ENCODE results near the gene OR5J2. TPM values are rescaled to one million over a fixed set of nuclear protein-coding genes. Genes with fewer than 3 reads are reported as not detected.
"Not testable (repeated sequence)": the region's sequence is repeated elsewhere in the genome, so short reads cannot be mapped to it uniquely, and the experiment has no call there.

Gene OR5J2
- polyA plus RNA-seq (2013, experiment 1 of 2) = not detected
- not detected for polyA plus RNA-seq (2013, experiment 2 of 2)

DNA sequence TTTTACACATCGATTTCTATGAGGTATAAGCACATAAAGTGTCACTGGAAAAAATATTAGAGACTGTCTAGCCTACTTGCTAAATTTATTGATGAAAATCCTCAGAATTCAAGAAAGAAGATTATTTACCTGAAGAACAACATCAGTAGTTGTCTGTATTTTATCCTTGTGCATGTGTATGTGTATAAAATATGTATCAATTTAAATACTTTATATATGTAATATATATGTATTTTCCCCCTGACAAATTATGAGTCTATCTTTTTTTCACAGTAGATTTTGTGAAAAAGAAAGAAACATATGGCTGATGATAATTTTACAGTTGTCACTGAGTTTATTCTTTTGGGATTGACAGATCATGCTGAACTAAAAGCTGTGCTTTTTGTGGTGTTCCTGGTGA, at the start of gene OR5J2:
OR5J2 (plus strand) TSS at position 301 of the 400 bp plus-strand sequence; CDS start at position 301, 0 bp downstream.
- Histone ChIP-seq H2AK5ac (ENCODE audit: low read depth, low read length) (no peak within 1 kb of the TSS), H2BK12ac (ENCODE audit: low read length) (no peak within 1 kb of the TSS), H3K36me3 (replicated peaks in 1 of 2; ENCODE audit: control insufficient read depth in 2 of 2, insufficient read depth in 2 of 2, low read length in 2 of 2) (no peaks in the 10 kb centered on the region), H3K4me2 (ENCODE audit: insufficient read depth, low read length, poor library complexity, severe bottlenecking) (no peak within 1 kb of the TSS), H2BK120ac (ENCODE audit: low read depth, low read length) (no peak within 1 kb of the TSS), H3K18ac (ENCODE audit: low read length) (no peak within 1 kb of the TSS), H3K9me3 (replicated peaks in 1 of 2; ENCODE audit: control insufficient read depth in 2 of 2, insufficient read depth in 1 of 2, low read depth in 1 of 2, low read length in 2 of 2) (peaks cover 0 to 4% of the 10 kb centered on the region in 2 donors), H2BK15ac (ENCODE audit: low read length) (no peak within 1 kb of the TSS), H4K8ac (ENCODE audit: low read depth, low read length) (no peak within 1 kb of the TSS), H3K27ac (replicated peaks; ENCODE audit: low read length) (no peak within 1 kb of the TSS), H2BK5ac (ENCODE audit: low read length) (no peak within 1 kb of the TSS), H4K91ac (ENCODE audit: low read depth, low read length, poor library complexity) (no peak within 1 kb of the TSS), H3K4ac (ENCODE audit: low read length) (no peak within 1 kb of the TSS), H3K79me1 (ENCODE audit: low read depth, low read length) (no peaks in the 10 kb centered on the region), H3K27me3 (ENCODE audit: control insufficient read depth in 3 of 3, insufficient read depth in 3 of 3, low read depth in 1 of 3, low read length in 3 of 3) (no peaks in the 10 kb centered on the region), H3K23ac (ENCODE audit: low read depth, low read length, poor library complexity) (no peak within 1 kb of the TSS), H3K4me3 (ENCODE audit: low read length in 2 of 2) (no peak within 1 kb of the TSS), H2AFZ (ENCODE audit: low read length) (no peak within 1 kb of the TSS), H3K14ac (ENCODE audit: low read length) (no peak within 1 kb of the TSS), H3K4me1 (ENCODE audit: control insufficient read depth in 2 of 2, insufficient read depth in 1 of 2, low read depth in 1 of 2, low read length in 2 of 2) (no peaks in the 10 kb centered on the region), H3K9ac (ENCODE audit: low read depth, low read length, poor library complexity) (no peak within 1 kb of the TSS)
- WGBS, 2 donors (ENCODE audit: extremely low coverage in 2 of 2, insufficient read length in 2 of 2, insufficient replicate concordance in 1 of 2) = no CpG with 5 or more reads among the region's 1 CpG
- DNase-seq (ENCODE audit: low spot score) = no peak

DNA sequence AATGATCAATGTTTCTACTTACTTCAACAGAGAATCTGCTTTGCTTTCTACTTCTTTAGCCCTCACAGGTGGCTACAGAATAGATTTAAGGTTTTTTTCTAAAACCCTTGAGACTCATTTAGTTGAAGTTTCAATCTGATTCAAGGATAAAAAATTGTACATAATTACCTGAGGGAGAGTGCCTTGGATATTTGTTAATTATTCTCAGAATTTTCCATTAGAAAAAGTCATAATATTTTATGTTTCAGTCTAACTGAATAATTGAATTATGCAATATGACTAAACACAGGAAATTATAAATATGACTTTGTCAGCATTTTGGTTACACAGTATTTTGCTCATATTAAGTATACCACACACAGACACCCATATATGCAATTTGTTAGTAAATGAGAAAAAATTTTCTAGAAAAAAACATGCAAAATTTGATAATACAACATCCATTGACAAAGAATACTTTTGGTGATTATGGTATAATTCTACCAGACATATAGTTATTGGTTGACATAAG, 36.2 kb upstream of the OR5J2 start, which contains the start of gene OR8J3:
OR8J3 (minus strand) TSS at position 51 of the 511 bp plus-strand sequence. CDS start 2,483 bp downstream, outside the sequence.
- DNase-seq (ENCODE audit: low spot score) = no peak
- no peak within 1 kb of the TSS for H3K9ac ChIP-seq (ENCODE audit: low read depth, low read length, poor library complexity)
- H4K91ac ChIP-seq (ENCODE audit: low read depth, low read length, poor library complexity) = no peak within 1 kb of the TSS

DNA sequence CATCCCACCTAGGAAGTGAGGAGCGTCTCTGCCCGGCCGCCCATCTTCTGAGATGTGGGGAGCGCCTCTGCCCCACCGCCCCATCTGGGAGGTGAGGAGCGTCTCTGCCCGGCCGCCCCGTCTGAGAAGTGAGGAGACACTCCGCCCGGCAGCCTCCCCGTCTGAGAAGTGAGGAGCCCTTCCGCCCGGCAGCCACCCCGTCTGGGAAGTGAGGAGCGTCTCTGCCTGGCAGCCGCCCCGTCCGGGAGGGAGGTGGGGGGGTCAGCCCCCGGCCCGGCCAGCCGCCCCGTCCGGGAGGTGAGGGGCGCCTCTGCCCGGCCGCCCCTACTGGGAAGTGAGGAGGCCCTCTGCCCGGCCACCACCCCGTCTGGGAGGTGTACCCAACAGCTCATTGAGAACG, 32.7 kb upstream of the OR5J2 start:
- not testable (repeated sequence) for H3K9ac ChIP-seq (ENCODE audit: low read depth, low read length, poor library complexity); H3K36me3 ChIP-seq (replicated peaks in 1 of 2; ENCODE audit: control insufficient read depth in 2 of 2, insufficient read depth in 2 of 2, low read length in 2 of 2); H4K91ac ChIP-seq (ENCODE audit: low read depth, low read length, poor library complexity); H4K8ac ChIP-seq (ENCODE audit: low read depth, low read length); H2BK120ac ChIP-seq (ENCODE audit: low read depth, low read length); H3K27me3 ChIP-seq (ENCODE audit: control insufficient read depth in 3 of 3, insufficient read depth in 3 of 3, low read depth in 1 of 3, low read length in 3 of 3); DNase-seq (ENCODE audit: low spot score); H3K9me3 ChIP-seq (replicated peaks in 1 of 2; ENCODE audit: control insufficient read depth in 2 of 2, insufficient read depth in 1 of 2, low read depth in 1 of 2, low read length in 2 of 2); H2BK12ac ChIP-seq (ENCODE audit: low read length); H2AFZ ChIP-seq (ENCODE audit: low read length); H3K18ac ChIP-seq (ENCODE audit: low read length); H3K79me1 ChIP-seq (ENCODE audit: low read depth, low read length); H3K4ac ChIP-seq (ENCODE audit: low read length); H3K4me3 ChIP-seq (ENCODE audit: low read length in 2 of 2); H2AK5ac ChIP-seq (ENCODE audit: low read depth, low read length); H2BK5ac ChIP-seq (ENCODE audit: low read length); H3K23ac ChIP-seq (ENCODE audit: low read depth, low read length, poor library complexity); H2BK15ac ChIP-seq (ENCODE audit: low read length); H3K4me2 ChIP-seq (ENCODE audit: insufficient read depth, low read length, poor library complexity, severe bottlenecking); H3K14ac ChIP-seq (ENCODE audit: low read length); H3K27ac ChIP-seq (replicated peaks; ENCODE audit: low read length); H3K4me1 ChIP-seq (ENCODE audit: control insufficient read depth in 2 of 2, insufficient read depth in 1 of 2, low read depth in 1 of 2, low read length in 2 of 2)
- WGBS, 2 donors (ENCODE audit: extremely low coverage in 2 of 2, insufficient read length in 2 of 2, insufficient replicate concordance in 1 of 2) = no CpG with 5 or more reads among the region's 30 CpGs

More for the DNA sequence above, 36.2 kb upstream of the OR5J2 start, which contains the start of gene OR8J3:
- Histone ChIP-seq H2AK5ac (ENCODE audit: low read depth, low read length) (no peak within 1 kb of the TSS), H3K36me3 (replicated peaks in 1 of 2; ENCODE audit: control insufficient read depth in 2 of 2, insufficient read depth in 2 of 2, low read length in 2 of 2) (no peaks in the 10 kb centered on the region), H3K4me1 (ENCODE audit: control insufficient read depth in 2 of 2, insufficient read depth in 1 of 2, low read depth in 1 of 2, low read length in 2 of 2) (no peaks in the 10 kb centered on the region), H4K8ac (ENCODE audit: low read depth, low read length) (no peak within 1 kb of the TSS), H3K14ac (ENCODE audit: low read length) (no peak within 1 kb of the TSS), H3K23ac (ENCODE audit: low read depth, low read length, poor library complexity) (no peak within 1 kb of the TSS), H2BK5ac (ENCODE audit: low read length) (no peak within 1 kb of the TSS), H3K27ac (replicated peaks; ENCODE audit: low read length) (no peak within 1 kb of the TSS), H3K4ac (ENCODE audit: low read length) (no peak within 1 kb of the TSS), H2BK12ac (ENCODE audit: low read length) (no peak within 1 kb of the TSS), H3K18ac (ENCODE audit: low read length) (no peak within 1 kb of the TSS), H2AFZ (ENCODE audit: low read length) (no peak within 1 kb of the TSS), H3K27me3 (ENCODE audit: control insufficient read depth in 3 of 3, insufficient read depth in 3 of 3, low read depth in 1 of 3, low read length in 3 of 3) (no peaks in the 10 kb centered on the region), H2BK15ac (ENCODE audit: low read length) (no peak within 1 kb of the TSS), H3K9me3 (replicated peaks in 1 of 2; ENCODE audit: control insufficient read depth in 2 of 2, insufficient read depth in 1 of 2, low read depth in 1 of 2, low read length in 2 of 2) (no peaks in the 10 kb centered on the region), H2BK120ac (ENCODE audit: low read depth, low read length) (no peak within 1 kb of the TSS), H3K4me2 (ENCODE audit: insufficient read depth, low read length, poor library complexity, severe bottlenecking) (no peak within 1 kb of the TSS), H3K4me3 (ENCODE audit: low read length in 2 of 2) (no peak within 1 kb of the TSS), H3K79me1 (ENCODE audit: low read depth, low read length) (no peaks in the 10 kb centered on the region)

DNA sequence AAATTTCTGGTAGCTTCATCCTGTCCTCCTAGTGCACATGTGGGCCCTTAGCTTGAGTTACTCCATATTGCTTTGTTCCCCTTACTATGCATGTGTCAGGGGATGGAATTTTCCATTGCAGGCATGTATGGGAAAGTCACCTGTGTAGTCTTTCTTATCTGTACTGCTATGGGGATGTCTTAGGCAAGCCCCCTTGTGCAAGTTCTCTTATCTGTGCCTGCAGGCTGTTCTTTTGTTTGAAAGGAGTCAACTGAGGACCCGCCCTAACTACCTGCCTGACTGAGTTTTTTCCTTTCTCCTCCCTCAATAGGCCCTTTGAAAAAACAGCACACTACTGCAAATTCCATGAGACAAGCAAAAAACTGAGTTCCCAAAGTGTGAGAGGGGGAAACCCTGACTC, 25.0 kb upstream of the OR5J2 start:
- H2AFZ ChIP-seq (ENCODE audit: low read length) = no peak overlapping the region
- H3K79me1 ChIP-seq (ENCODE audit: low read depth, low read length) = no peaks in the 10 kb centered on the region
- H3K4me1 ChIP-seq (ENCODE audit: control insufficient read depth in 2 of 2, insufficient read depth in 1 of 2, low read depth in 1 of 2, low read length in 2 of 2) = no peaks in the 10 kb centered on the region
- no peaks in the 10 kb centered on the region for H3K27me3 ChIP-seq (ENCODE audit: control insufficient read depth in 3 of 3, insufficient read depth in 3 of 3, low read depth in 1 of 3, low read length in 3 of 3)
- H3K14ac ChIP-seq (ENCODE audit: low read length) = no peak overlapping the region
- no peak overlapping the region for H3K27ac ChIP-seq (replicated peaks; ENCODE audit: low read length)
- H2BK12ac ChIP-seq (ENCODE audit: low read length) = no peak overlapping the region
- H4K91ac ChIP-seq (ENCODE audit: low read depth, low read length, poor library complexity) = no peak overlapping the region
- no peak overlapping the region for H3K4ac ChIP-seq (ENCODE audit: low read length)
- no peak overlapping the region for H3K18ac ChIP-seq (ENCODE audit: low read length)
- no peak for DNase-seq (ENCODE audit: low spot score)
- no peak overlapping the region for H3K23ac ChIP-seq (ENCODE audit: low read depth, low read length, poor library complexity)
- H3K9me3 ChIP-seq (replicated peaks in 1 of 2; ENCODE audit: control insufficient read depth in 2 of 2, insufficient read depth in 1 of 2, low read depth in 1 of 2, low read length in 2 of 2) = peaks cover 0 to 6% of the 10 kb centered on the region in 2 donors
- no peak overlapping the region for H2AK5ac ChIP-seq (ENCODE audit: low read depth, low read length)
- no CpG with 5 or more reads among the region's 1 CpG for WGBS, 2 donors (ENCODE audit: extremely low coverage in 2 of 2, insufficient read length in 2 of 2, insufficient replicate concordance in 1 of 2)
- no peak overlapping the region for H2BK15ac ChIP-seq (ENCODE audit: low read length)
- H4K8ac ChIP-seq (ENCODE audit: low read depth, low read length) = no peak overlapping the region
- no peak overlapping the region for H2BK120ac ChIP-seq (ENCODE audit: low read depth, low read length)
- H3K4me2 ChIP-seq (ENCODE audit: insufficient read depth, low read length, poor library complexity, severe bottlenecking) = no peak overlapping the region
- no peak overlapping the region for H3K9ac ChIP-seq (ENCODE audit: low read depth, low read length, poor library complexity)
- no peak overlapping the region for H3K4me3 ChIP-seq (ENCODE audit: low read length in 2 of 2)
- no peaks in the 10 kb centered on the region for H3K36me3 ChIP-seq (replicated peaks in 1 of 2; ENCODE audit: control insufficient read depth in 2 of 2, insufficient read depth in 2 of 2, low read length in 2 of 2)
- no peak overlapping the region for H2BK5ac ChIP-seq (ENCODE audit: low read length)
